ENCODE measurements around the gene ZDHHC23. TPM values are rescaled to one million over a fixed set of nuclear protein-coding genes. Genes with fewer than 3 reads are reported as not detected.

Gene ZDHHC23
- total RNA-seq, 1 donor from 2014 or later: 2.6 TPM

Other genes with a start within 250 kb of the ZDHHC23 start
- 129 and 134 TPM in 2 replicates for gene NAA50, start 201.8 kb upstream of the ZDHHC23 start, total RNA-seq
- 35.7 and 38.3 TPM in 2 replicates for gene ATP6V1A, start 201.0 kb upstream of the ZDHHC23 start, total RNA-seq
- gene GRAMD1C, start 109.2 kb upstream of the ZDHHC23 start, total RNA-seq: 0.37 and 0.87 TPM in 2 replicates
- gene CCDC191, start 108.5 kb downstream of the ZDHHC23 start, total RNA-seq: 0.68 and 0.76 TPM in 2 replicates
- gene QTRT2, start 108.7 kb downstream of the ZDHHC23 start, total RNA-seq: 40.2 and 41.3 TPM in 2 replicates
- 0.11 TPM in 1 of 2 replicates, not detected in the other for gene DRD3, start 231.0 kb downstream of the ZDHHC23 start, total RNA-seq